Calu3 (cell line): ENCODE data around the gene HGS. TPM values are rescaled to one million over a fixed set of nuclear protein-coding genes. Genes with fewer than 3 reads are reported as not detected.

Experiments used
- BruUV-seq: library from RNA; stranded (reverse); fragments of 400-500 nt; replicated peaks from 2 replicates; lab custom pipeline; 2021; lab: Mats Ljungman, UMichigan
- CTCF ChIA-PET: fragments of 300-600 bp; sonication (Branson Sonifier 250); formaldehyde crosslinking; loops from one replicate; lab custom pipeline; 2022; ENCODE audit warnings: antibody characterized with exemption; lab: Charles Lee
- DNase-seq: peaks from one replicate; pipeline ENCODE4 v3.0.0; 2022
- H3K27ac Mint-ChIP-seq: one replicate; pipeline ENCODE4 v1.8.0; 2022; ENCODE audit warnings: mixed read lengths; ENCODE audit not compliant: unreplicated experiment
- H3K27me3 Mint-ChIP-seq: one replicate; pipeline ENCODE4 v1.8.0; 2022; ENCODE audit warnings: mixed read lengths; ENCODE audit not compliant: unreplicated experiment
- H3K36me3 Mint-ChIP-seq: one replicate; pipeline ENCODE4 v1.8.0; 2022; ENCODE audit warnings: mild to moderate bottlenecking, moderate library complexity, mixed read lengths; ENCODE audit not compliant: insufficient read depth, unreplicated experiment
- H3K4me1 Mint-ChIP-seq: one replicate; pipeline ENCODE4 v1.8.0; 2022; ENCODE audit warnings: mild to moderate bottlenecking, low read depth, mixed read lengths; ENCODE audit not compliant: unreplicated experiment
- H3K4me3 Mint-ChIP-seq: one replicate; pipeline ENCODE4 v1.8.0; 2022; ENCODE audit warnings: mild to moderate bottlenecking, low read depth, moderate library complexity, mixed read lengths; ENCODE audit not compliant: unreplicated experiment
- H3K9me3 Mint-ChIP-seq: one replicate; pipeline ENCODE4 v1.8.0; 2022; ENCODE audit warnings: low read depth, mixed read lengths; ENCODE audit not compliant: unreplicated experiment
- intact Hi-C: fragments of 100-400 bp; cut with micrococcal nuclease; formaldehyde crosslinking; loops from one replicate; pipeline ENCODE4 v1.10.0; 2022; ENCODE audit not compliant: unreplicated experiment
- total RNA-seq: library from RNA; stranded (reverse); gene quantifications from 2 replicates; pipeline ENCODE4 v1.2.3, GENCODE V29; 2022
- TF ChIP-seq, protein P1 (sequence below): fragments of 200-600 bp; IDR thresholded peaks from one replicate; pipeline ENCODE4 v1.8.0; 2022; ENCODE audit warnings: antibody characterized with exemption; ENCODE audit not compliant: unreplicated experiment

HGS gene
- total RNA-seq, 1 experiment from 2014 or later: 160 TPM

GRCh38 chr17:81697261-81698044 lies 13.6 kb downstream of the HGS start:
- DNase-seq: no peak
- Mint-ChIP-seq H3K27ac (peak overlapping the region; percentile 27), H3K36me3 (peaks cover 89% of the 10 kb centered on the region), H3K27me3 (no peaks in the 10 kb centered on the region), H3K4me3 (no peak overlapping the region), H3K9me3 (no peaks in the 10 kb centered on the region), H3K4me1 (peaks cover 20% of the 10 kb centered on the region)
- CTCF ChIA-PET: no interaction called here
- intact Hi-C loops: no loop called here
- BruUV-seq: no TSS peak
- TF ChIP-seq, protein P1, sequence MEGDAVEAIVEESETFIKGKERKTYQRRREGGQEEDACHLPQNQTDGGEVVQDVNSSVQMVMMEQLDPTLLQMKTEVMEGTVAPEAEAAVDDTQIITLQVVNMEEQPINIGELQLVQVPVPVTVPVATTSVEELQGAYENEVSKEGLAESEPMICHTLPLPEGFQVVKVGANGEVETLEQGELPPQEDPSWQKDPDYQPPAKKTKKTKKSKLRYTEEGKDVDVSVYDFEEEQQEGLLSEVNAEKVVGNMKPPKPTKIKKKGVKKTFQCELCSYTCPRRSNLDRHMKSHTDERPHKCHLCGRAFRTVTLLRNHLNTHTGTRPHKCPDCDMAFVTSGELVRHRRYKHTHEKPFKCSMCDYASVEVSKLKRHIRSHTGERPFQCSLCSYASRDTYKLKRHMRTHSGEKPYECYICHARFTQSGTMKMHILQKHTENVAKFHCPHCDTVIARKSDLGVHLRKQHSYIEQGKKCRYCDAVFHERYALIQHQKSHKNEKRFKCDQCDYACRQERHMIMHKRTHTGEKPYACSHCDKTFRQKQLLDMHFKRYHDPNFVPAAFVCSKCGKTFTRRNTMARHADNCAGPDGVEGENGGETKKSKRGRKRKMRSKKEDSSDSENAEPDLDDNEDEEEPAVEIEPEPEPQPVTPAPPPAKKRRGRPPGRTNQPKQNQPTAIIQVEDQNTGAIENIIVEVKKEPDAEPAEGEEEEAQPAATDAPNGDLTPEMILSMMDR: no peak

DNA sequence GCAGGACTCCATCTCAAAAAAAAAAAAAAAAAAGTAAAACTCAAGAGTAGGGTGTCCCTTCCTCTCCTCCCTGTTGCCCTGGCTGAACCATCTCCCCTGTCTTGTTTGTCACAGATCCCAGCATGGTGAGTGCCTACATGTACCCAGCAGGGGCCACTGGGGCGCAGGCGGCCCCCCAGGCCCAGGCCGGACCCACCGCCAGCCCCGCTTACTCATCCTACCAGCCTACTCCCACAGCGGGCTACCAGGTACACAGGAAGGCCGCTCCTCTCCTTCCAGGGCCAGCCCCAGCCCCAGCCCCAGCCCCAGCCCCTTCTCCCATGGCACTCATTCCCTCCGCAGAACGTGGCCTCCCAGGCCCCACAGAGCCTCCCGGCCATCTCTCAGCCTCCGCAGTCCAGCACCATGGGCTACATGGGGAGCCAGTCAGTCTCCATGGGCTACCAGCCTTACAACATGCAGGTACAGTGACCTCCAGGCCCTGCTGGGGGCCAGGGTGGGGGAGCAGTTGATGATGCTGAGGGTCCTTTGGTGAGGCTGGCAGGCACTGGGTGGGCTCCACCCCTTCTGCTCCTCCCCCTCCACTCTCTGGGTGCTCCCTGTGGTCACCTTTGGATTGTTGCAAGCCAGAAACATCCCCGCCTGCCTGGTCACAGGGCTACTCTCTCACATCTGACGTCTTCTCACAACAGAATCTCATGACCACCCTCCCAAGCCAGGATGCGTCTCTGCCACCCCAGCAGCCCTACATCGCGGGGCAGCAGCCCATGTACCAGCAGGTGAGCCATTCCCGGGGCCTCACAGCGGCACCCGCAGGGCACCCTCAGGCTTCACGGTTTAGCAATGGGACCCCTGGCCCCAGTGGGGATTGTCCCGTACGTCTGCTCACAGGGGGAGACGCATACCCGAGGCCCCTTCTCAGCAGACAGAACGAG lies 16.8 kb downstream of the HGS start:
- Mint-ChIP-seq H3K36me3 (peaks cover 90% of the 10 kb centered on the region), H3K9me3 (no peaks in the 10 kb centered on the region), H3K27ac (peak overlapping the region; percentile 12), H3K4me1 (peaks cover 22% of the 10 kb centered on the region), H3K4me3 (peak overlapping the region; percentile 98), H3K27me3 (no peaks in the 10 kb centered on the region)
- intact Hi-C loops: no loop called here
- no TSS peak for BruUV-seq
- CTCF ChIA-PET: interaction anchor here (1.1 kb wide), 1 partner anchor 17 kb away, joined by 4 read pairs; the partner anchor contains the start of genes ARL16 and HGS
- DNase-seq: no peak
- TF ChIP-seq, protein P1: no peak

DNA sequence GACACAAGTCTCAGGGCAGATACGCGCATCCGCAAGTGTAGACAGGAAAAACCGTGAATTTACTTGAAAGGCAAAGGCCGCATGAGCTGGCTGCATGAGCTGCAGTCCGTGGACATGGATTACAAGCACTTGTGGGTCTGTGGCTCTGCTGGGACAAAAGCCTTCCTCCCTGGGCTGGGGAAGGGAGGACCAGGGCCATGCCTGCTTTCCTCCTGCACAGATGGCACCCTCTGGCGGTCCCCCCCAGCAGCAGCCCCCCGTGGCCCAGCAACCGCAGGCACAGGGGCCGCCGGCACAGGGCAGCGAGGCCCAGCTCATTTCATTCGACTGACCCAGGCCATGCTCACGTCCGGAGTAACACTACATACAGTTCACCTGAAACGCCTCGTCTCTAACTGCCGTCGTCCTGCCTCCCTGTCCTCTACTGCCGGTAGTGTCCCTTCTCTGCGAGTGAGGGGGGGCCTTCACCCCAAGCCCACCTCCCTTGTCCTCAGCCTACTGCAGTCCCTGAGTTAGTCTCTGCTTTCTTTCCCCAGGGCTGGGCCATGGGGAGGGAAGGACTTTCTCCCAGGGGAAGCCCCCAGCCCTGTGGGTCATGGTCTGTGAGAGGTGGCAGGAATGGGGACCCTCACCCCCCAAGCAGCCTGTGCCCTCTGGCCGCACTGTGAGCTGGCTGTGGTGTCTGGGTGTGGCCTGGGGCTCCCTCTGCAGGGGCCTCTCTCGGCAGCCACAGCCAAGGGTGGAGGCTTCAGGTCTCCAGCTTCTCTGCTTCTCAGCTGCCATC lies 17.7 kb downstream of the HGS start:
- peak overlapping the region; percentile 98 for H3K4me3 Mint-ChIP-seq
- H3K27me3 Mint-ChIP-seq: no peaks in the 10 kb centered on the region
- BruUV-seq: no TSS peak
- CTCF ChIA-PET: interaction anchor here (1.1 kb wide), 1 partner anchor 18 kb away, joined by 4 read pairs; the partner anchor contains the start of genes ARL16 and HGS
- TF ChIP-seq, protein P1: no peak
- intact Hi-C loops: no loop called here
- H3K27ac Mint-ChIP-seq: peak overlapping the region; percentile 98
- DNase-seq: no peak
- peaks cover 92% of the 10 kb centered on the region for H3K36me3 Mint-ChIP-seq
- peaks cover 22% of the 10 kb centered on the region for H3K4me1 Mint-ChIP-seq
- H3K9me3 Mint-ChIP-seq: no peaks in the 10 kb centered on the region
